NB4 (cell line): ENCODE measurements around the gene STEEP1.

Source experiments
- DNase-seq: peaks from one replicate; pipeline ENCODE4 v3.0.0; 2010; ENCODE audit warnings: low read depth
- H3K4me3 ChIP-seq: one replicate; pipeline ENCODE4 v1.5.1; 2011; ENCODE audit warnings: mild to moderate bottlenecking, low read depth, low read length, moderate library complexity
- CTCF ChIP-seq: IDR thresholded peaks from one replicate; pipeline ENCODE4 v1.5.1; 2012; ENCODE audit warnings: low read depth, low read length
- MYC ChIP-seq: IDR thresholded peaks from 2 replicates; pipeline ENCODE4 v1.6.1; 2011; ENCODE audit warnings: low read depth, low read length
- POLR2A ChIP-seq: IDR thresholded peaks from 2 replicates; pipeline ENCODE4 v1.6.1; 2011; ENCODE audit warnings: mild to moderate bottlenecking; ENCODE audit not compliant: insufficient read length; ENCODE audit errors: extremely low read depth
- TF ChIP-seq, protein P1 (sequence below): IDR thresholded peaks from 2 replicates; pipeline ENCODE4 v1.6.1; 2011; ENCODE audit warnings: low read depth, low read length

STEEP1 gene

GRCh38 chrX:119574394-119575266 lies 9.4 kb upstream of the STEEP1 start, which contains the start of gene UBE2A:
TSS of gene UBE2A (plus strand) at chrX:119574563. CDS start at chrX:119574712, 149 bp downstream.
- no peak; the same call in 1 of the 2 replicates for TF ChIP-seq MYC
- TF ChIP-seq POLR2A = peak; percentile 90
- peak; percentile 95 for DNase-seq
- peak within 1 kb of the TSS; percentile 83 for H3K4me3 ChIP-seq

DNA sequence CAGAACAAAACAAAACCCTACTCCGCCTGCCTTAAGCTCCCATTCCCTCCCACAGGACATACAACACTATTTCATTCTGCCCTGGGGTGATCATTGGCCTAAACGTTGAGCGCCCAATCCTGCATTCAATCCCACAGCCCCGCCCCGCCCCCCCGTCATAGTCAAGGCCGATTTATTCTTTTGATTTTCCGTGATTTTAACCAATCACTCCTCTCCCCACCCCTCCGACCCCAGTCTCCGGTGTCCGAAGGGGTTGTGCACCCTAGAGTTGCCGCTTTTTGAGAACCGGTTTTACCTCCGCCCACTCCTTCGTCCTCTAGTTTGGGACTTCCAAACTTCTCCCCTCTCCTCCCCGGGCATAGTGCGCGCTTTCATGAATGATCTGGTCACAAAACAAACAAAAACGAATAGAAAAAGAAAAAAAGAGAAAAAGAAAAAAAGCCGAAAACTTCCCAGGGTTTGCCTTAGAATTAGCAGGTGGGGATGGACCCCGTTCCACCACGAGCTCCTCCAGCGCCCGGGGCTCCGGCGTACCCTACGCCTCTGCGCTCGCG lies 8.7 kb upstream of the STEEP1 start:
- peak overlapping the region; percentile 72 for H3K4me3 ChIP-seq
- peak; percentile 50 for DNase-seq
- TF ChIP-seq CTCF = no peak
- TF ChIP-seq POLR2A = no peak
- TF ChIP-seq MYC = no peak
- TF ChIP-seq, protein P1, sequence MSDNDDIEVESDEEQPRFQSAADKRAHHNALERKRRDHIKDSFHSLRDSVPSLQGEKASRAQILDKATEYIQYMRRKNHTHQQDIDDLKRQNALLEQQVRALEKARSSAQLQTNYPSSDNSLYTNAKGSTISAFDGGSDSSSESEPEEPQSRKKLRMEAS = no peak

DNA sequence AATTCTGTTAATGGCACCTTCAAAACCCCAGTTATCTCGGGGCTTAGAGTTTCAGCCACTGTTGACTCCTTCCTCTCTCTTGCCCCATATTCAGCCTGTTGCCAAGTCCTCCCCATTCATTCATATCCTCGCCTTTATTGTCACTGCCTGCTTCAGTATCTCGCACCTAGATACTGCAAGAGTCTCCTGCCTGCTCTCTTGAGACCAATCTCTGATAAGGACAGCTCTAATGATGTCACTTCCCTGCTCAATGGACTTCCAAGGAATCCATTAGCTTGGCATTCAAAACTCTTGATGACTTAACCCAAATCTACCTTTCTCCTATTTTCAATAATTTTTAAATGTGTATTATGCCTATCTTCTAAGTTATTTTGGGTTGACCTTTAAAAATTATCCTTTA lies 8.0 kb upstream of the STEEP1 start:
- TF ChIP-seq, protein P1 = no peak
- TF ChIP-seq MYC (no peak), POLR2A (no peak), CTCF (no peak)
- peak overlapping the region; percentile 72 for H3K4me3 ChIP-seq
- no peak for DNase-seq

- TF ChIP-seq, protein P1 = no peak
- TF ChIP-seq MYC (no peak), POLR2A (no peak)
- DNase-seq = no peak
- H3K4me3 ChIP-seq = no peak overlapping the region
Observed at GRCh38 chrX:119570351-119570835, 5.2 kb upstream of the STEEP1 start.

DNA sequence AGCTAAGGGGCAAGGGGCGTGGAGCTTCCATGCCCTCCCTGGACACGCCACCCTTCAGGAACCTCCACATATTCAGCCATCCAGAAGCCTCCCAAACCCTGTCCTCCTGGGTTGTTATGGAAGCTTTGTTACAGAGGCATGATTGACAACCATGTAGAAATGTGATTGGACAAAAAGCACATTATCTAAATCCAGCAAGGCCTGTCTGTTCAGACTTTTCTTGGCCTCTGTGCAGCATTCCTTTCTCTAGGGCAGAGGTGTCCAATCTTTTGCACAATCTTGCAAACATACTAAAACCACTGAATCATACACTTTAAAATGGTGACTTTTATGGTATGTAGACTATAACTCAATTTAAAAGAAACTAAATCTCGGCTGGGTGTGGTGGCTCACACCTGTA lies 12.7 kb downstream of the STEEP1 start:
- no peak overlapping the region for H3K4me3 ChIP-seq
- TF ChIP-seq CTCF = no peak
- TF ChIP-seq MYC = no peak
- TF ChIP-seq POLR2A = no peak
- TF ChIP-seq, protein P1 = no peak
- DNase-seq = no peak

GRCh38 chrX:119549327-119550016 lies 15.7 kb downstream of the STEEP1 start:
- H3K4me3 ChIP-seq = no peak overlapping the region
- TF ChIP-seq, protein P1 = no peak
- TF ChIP-seq POLR2A (no peak), MYC (no peak), CTCF (no peak)
- no peak for DNase-seq
